Measurements from ENCODE around the gene TWNK. TPM values are rescaled to one million over a fixed set of nuclear protein-coding genes. Genes with fewer than 3 reads are reported as not detected.

TWNK gene
- total RNA-seq, 3 donors from 2014 or later = 3.4 to 7.5 (median 5.3) TPM

DNA sequence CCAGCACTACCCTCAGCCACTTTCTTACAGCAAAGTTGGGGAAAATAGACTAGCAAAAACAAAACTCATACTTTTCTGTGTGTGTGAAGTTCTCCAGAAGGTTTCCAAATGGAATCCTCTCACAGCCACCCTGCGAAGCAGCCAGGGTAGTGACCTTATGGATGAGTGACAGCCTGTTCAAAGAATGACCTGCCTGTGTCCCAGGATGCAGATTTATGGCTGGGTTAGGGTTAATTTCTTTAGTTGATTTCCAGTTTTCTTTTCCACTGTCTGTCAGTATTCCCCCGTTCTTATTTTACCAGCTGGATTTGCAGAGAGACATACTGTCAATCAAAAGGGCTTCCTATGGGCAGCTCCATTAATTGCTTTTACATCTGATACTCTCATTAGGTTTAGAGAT is 20.5 kb upstream of the TWNK start:
- Histone ChIP-seq H3K27me3 (no peaks in the 10 kb centered on the region), H3K9me3 (no peaks in the 10 kb centered on the region), H3K4me1 (no peaks in the 10 kb centered on the region), H3K4me3 (no peak overlapping the region), H3K27ac (no peak overlapping the region), H3K36me3 (no peaks in the 10 kb centered on the region)
- intact Hi-C loops (cut with DNase I; ENCODE audit: low total_unique reads) = no loop called here
- no peak for TF ChIP-seq POLR2AphosphoS5 (IDR thresholded peaks at IDR 0.05)
- TF ChIP-seq, protein P1, sequence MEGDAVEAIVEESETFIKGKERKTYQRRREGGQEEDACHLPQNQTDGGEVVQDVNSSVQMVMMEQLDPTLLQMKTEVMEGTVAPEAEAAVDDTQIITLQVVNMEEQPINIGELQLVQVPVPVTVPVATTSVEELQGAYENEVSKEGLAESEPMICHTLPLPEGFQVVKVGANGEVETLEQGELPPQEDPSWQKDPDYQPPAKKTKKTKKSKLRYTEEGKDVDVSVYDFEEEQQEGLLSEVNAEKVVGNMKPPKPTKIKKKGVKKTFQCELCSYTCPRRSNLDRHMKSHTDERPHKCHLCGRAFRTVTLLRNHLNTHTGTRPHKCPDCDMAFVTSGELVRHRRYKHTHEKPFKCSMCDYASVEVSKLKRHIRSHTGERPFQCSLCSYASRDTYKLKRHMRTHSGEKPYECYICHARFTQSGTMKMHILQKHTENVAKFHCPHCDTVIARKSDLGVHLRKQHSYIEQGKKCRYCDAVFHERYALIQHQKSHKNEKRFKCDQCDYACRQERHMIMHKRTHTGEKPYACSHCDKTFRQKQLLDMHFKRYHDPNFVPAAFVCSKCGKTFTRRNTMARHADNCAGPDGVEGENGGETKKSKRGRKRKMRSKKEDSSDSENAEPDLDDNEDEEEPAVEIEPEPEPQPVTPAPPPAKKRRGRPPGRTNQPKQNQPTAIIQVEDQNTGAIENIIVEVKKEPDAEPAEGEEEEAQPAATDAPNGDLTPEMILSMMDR (IDR thresholded peaks at IDR 0.05) = no peak
- no peak for TF ChIP-seq POLR2A (IDR thresholded peaks at IDR 0.05)
- no peak for DNase-seq (ENCODE audit: low spot score in 2 of 2)

DNA sequence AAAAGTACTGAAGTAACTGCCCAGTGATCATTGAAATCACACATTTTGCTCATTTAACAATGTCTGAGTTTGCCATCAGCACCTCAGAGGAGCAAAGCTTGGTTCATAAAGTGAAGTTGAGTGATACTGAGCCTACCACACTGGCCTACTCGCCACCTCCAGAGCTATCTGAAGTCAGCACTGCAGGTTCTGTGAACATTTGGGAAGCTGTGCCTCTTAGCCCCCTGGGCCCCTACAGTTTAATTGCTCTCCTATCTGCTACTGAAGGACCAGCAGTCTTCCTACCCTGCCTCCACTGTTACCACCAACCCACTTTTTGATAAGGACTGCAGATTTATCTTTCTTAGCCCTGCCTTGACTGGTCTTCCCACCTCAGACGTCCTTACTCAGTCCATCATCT is 20.0 kb upstream of the TWNK start:
- no peak overlapping the region for H3K27ac ChIP-seq
- intact Hi-C loops (cut with DNase I; ENCODE audit: low total_unique reads) = no loop called here
- H3K27me3 ChIP-seq = no peaks in the 10 kb centered on the region
- DNase-seq (ENCODE audit: low spot score in 2 of 2) = no peak
- H3K4me3 ChIP-seq = no peak overlapping the region
- TF ChIP-seq POLR2AphosphoS5 (IDR thresholded peaks at IDR 0.05) (no peak), POLR2A (IDR thresholded peaks at IDR 0.05) (no peak)
- TF ChIP-seq, protein P1 (IDR thresholded peaks at IDR 0.05) = no peak
- no peaks in the 10 kb centered on the region for H3K9me3 ChIP-seq
- no peaks in the 10 kb centered on the region for H3K36me3 ChIP-seq
- no peaks in the 10 kb centered on the region for H3K4me1 ChIP-seq

DNA sequence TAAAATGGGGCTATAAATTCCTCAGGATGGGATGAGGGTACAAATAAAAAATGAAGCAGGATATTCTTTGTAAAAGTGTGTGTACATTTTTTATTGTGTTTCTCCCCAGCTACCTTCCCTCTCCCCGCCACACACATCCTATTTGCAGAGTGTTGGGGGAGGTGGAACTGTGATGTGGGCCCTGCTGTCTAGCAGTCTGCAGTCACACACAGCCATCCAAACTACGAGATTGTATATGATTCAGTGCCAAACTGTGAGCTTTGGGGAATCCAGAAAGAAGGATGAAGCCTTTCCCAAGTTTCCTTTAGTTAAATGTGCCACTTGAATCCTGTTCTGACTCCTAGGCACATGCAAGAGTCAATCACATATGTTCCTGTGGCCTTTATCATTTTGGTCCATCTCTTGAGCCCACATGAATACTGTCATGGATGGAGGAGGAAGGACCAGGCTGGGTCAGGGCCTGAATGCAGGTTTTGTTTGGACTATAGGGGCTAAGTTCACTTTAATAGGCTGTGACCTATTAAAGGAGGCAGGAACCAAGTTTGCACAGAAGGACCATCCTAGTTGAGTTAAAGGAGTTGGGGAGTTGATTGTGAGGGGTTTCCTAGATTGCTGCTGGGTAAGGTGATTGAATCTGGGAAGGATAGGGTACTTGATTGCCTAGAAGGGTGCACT is 19.1 kb upstream of the TWNK start:
- Histone ChIP-seq H3K36me3 (no peaks in the 10 kb centered on the region), H3K4me1 (no peaks in the 10 kb centered on the region)

DNA sequence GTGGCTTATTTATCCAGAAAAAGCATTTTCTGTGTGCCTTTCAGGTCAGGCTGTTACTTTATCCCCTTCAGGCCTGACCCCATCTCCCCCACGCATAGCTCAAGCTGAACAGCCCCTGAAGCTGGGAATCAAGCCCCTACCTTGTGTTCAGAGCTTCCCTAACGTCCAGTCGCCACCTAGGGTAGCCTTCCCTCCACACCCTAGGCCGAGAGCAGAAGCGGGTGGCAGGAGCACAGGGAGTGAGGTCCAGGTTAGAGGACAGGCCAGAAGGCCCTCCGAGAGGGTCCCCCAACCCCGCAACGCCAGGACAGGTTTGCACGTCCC is 18.5 kb upstream of the TWNK start:
- Histone ChIP-seq H3K9me3 (no peaks in the 10 kb centered on the region), H3K36me3 (no peaks in the 10 kb centered on the region), H3K4me3 (peak overlapping the region; percentile 46 to 74 (median 71)), H3K4me1 (no peaks in the 10 kb centered on the region), H3K27me3 (no peaks in the 10 kb centered on the region), H3K27ac (no peak overlapping the region)
- no peak for TF ChIP-seq POLR2AphosphoS5 (IDR thresholded peaks at IDR 0.05)
- no peak for TF ChIP-seq POLR2A (IDR thresholded peaks at IDR 0.05)
- DNase-seq (ENCODE audit: low spot score in 2 of 2) = no peak
- intact Hi-C loops (cut with DNase I; ENCODE audit: low total_unique reads) = no loop called here

More for the DNA sequence above, 19.1 kb upstream of the TWNK start:
- Histone ChIP-seq H3K27me3 (no peaks in the 10 kb centered on the region), H3K4me3 (peak overlapping the region in 1 of 3 donors; percentile 74), H3K9me3 (no peaks in the 10 kb centered on the region), H3K27ac (no peak overlapping the region)
- no peak for DNase-seq (ENCODE audit: low spot score in 2 of 2)
- intact Hi-C loops (cut with DNase I; ENCODE audit: low total_unique reads) = no loop called here
- TF ChIP-seq, protein P1 (IDR thresholded peaks at IDR 0.05) = no peak

DNA sequence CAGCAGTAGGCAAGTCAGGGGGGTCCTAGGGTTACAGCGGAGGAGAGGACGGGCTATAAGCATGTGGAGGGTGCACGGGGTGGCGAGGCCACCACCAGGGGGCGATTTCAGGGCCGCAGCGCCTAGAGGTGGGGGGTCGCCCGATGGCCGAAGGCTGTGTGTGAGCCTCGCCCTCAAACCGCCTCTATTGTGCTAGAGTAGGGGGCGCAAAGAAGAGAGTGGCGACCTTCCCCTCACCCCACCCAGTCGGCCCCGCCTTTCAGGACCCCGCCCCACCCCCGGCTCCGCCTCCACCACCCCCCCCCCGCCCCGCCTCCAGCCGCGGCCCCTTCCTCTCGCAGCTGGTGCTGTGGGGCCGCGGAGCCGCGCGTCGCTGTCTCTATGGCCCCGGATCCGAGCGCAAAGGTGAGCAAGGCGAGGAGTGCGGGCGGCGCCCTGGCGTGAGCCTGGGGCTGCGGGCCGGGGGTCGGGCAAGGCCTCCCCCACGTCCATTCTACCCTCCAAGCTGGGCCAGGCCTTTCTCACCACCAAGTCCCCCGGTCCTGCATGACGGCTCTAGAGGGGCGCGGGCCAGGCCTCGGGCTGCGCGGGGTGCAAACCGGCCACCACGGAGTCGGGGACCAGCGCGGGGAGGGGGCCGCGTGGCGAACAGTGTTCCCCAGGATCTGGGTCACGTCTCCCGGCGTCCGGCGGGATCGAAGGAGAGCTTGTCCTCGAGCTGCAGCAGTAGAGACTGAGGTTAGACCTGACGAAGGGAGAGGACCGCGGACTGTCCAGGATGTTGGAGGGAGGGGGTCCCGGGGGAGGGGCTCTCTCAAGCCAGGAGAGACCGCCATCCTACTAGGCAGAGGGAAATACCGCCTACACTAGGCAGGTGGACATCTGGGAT is 17.9 kb upstream of the TWNK start, which contains the start of gene SEMA4G:
SEMA4G (plus strand) TSS at position 318 of the 889 bp plus-strand sequence. CDS start 3,409 bp downstream, outside the sequence.
- no peak within 1 kb of the TSS for H3K27ac ChIP-seq
- H3K27me3 ChIP-seq = no peaks in the 10 kb centered on the region
- intact Hi-C loops (cut with DNase I; ENCODE audit: low total_unique reads) = no loop called here
- H3K9me3 ChIP-seq = no peaks in the 10 kb centered on the region
- H3K4me3 ChIP-seq = peak within 1 kb of the TSS; percentile 46 to 74 (median 71)
- TF ChIP-seq POLR2A (IDR thresholded peaks at IDR 0.05) (no peak), POLR2AphosphoS5 (IDR thresholded peaks at IDR 0.05) (no peak)
- TF ChIP-seq, protein P1 (IDR thresholded peaks at IDR 0.05) = peak; percentile 48 to 55 (median 54)
- DNase-seq (ENCODE audit: low spot score in 2 of 2) = no peak
- H3K36me3 ChIP-seq = no peaks in the 10 kb centered on the region
- H3K4me1 ChIP-seq = no peaks in the 10 kb centered on the region
